ENCODE measurements around the gene MMRN2. TPM values are rescaled to one million over a fixed set of nuclear protein-coding genes. Genes with fewer than 3 reads are reported as not detected.

Gene MMRN2
- polyA plus RNA-seq, 4 donors, result 23.9 to 28.8 (median 26.8) TPM

DNA sequence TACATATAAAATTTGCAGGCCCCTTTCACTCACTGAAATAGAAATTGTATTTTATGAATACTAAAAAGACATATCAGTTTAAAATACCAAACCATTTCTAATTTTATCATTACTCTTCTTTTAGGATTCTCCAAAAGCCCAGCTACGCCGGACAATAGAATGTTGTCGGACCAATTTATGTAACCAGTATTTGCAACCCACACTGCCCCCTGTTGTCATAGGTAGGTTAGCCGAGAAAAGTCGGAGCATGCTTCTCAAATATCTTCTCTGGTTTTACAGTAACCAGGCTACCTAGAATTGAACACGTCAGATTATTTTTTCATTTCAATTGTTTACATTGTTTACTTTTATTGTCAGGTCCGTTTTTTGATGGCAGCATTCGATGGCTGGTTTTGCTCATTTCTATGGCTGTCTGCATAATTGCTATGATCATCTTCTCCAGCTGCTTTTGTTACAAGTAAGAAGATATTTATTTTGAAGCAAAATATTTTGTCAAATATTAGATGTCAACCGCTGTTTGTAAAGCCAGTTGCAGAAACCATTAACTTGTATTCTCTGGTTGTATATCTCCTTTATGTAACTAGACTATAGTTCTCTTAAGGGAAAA, 57.6 kb downstream of the MMRN2 start:
- peak; percentile 31 to 67 (median 54) for DNase-seq (ENCODE audit: low read depth in 4 of 4, low spot score in 2 of 4)

DNA sequence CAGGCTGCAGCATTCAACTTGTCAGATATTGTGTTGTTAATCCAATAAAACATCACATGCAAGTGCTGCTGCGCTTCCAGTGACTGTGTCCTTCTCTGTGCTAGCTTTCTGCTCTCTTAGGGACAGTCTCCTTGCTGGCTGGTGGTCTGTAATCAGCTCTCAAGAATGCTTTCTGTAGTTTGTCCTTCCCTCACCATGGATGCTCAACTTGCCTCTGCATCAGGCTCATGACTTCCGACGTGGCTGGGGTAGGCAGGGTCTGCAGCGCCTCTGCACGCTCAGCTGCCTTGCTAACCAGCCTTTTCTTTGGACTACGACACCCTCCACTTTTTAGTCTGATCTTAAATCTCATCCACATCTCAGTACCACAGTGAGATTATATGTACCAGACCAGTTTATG, 58.3 kb downstream of the MMRN2 start:
- DNase-seq (ENCODE audit: low read depth in 4 of 4, low spot score in 2 of 4), result no peak

DNA sequence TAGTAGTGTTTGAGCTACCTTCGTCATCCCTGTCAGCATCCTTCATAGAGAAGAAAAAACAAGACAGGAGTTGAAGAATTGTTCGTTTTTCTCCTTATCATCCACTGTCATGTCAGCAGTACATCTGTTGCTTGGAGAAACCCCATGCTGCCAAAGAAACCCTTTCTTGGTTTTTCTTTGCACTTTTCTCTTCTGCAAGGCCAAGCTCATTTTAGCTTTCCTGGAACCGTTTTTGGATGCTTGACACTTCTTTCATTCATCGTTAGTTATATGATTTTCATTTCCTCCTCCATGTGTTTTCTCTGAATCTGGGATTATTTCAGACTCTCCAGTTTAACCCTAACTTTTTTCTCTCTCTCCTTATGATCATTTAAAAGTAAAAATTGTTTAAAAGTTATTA, 58.9 kb downstream of the MMRN2 start:
- DNase-seq (ENCODE audit: low read depth in 4 of 4, low spot score in 2 of 4), result no peak

DNA sequence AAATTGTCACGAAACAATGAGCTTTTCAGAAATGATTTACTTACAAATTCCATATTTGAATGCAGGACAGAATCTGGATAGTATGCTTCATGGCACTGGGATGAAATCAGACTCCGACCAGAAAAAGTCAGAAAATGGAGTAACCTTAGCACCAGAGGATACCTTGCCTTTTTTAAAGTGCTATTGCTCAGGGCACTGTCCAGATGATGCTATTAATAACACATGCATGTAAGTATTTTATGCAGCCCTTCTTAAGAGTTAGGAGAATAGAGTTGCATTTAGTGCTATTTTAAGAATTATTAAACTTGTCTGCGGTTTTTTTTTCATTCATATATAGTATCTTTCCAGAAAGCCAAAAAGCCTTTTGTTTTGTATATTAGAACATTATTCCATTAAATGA, 67.4 kb downstream of the MMRN2 start:
- no peak for DNase-seq (ENCODE audit: low read depth in 4 of 4, low spot score in 2 of 4)

DNA sequence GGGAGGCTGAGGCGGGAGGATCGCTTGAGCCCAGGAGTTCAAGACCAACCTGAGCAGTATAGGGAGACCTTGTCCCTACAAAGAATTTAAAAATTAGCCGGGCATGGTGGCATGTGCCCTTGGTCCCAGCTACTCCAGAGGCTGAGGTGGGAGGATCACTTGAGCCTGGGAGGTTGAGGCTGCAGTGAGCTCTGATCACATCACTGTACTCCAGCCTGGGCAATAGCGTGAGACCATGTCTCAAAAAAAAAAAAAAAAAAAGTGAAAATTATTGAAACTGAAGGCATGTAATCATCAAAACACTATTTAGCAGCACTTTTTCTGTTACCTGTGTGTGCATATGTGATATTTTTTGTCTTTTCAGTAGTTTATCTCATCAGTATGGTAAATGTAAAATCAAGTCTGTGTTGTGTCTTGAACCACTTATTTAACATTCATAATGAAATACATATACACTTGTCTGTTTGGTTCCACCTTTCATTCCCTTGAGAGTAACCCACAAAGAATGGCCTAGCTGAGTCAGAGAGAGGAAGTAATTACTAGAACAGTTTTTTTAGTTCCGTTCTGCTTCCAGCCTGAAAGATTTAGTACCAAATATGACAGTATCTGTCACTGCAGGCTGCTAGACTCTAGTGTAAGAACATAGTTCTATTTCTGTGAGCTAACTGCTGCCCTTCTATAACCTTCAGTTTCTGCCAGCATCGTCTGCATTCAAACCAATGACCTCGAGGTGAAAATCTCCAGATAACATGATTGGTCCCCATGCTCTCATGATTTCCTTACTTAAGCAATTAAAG, 68.6 kb downstream of the MMRN2 start:
- no peak for DNase-seq (ENCODE audit: low read depth in 4 of 4, low spot score in 2 of 4)

Other genes starting within 250 kb of the MMRN2 start
- gene BMPR1A, start 201.0 kb downstream of the MMRN2 start, polyA plus RNA-seq (ENCODE audit: insufficient read length in 4 of 4), result 10 to 100 TPM; 64.5 to 79.4 (median 71.1) TPM
- 10 to 100 TPM; 14.5 to 29.7 (median 20.4) TPM for gene SNCG, start 984 bp upstream of the MMRN2 start, polyA plus RNA-seq (ENCODE audit: insufficient read length in 4 of 4)
- gene ADIRF, start 10.9 kb upstream of the MMRN2 start, polyA plus RNA-seq (ENCODE audit: insufficient read length in 4 of 4), result 10 to 100 TPM; 20.4 to 28.6 (median 21.8) TPM
- gene FAM25A, start 62.7 kb upstream of the MMRN2 start, polyA plus RNA-seq (ENCODE audit: insufficient read length in 4 of 4), result not detected
- gene GLUD1, start 137.2 kb upstream of the MMRN2 start, polyA plus RNA-seq (ENCODE audit: insufficient read length in 4 of 4), result 100 to 1,000 TPM; 116 to 192 (median 163) TPM
- gene SHLD2, start 137.6 kb upstream of the MMRN2 start, polyA plus RNA-seq (ENCODE audit: insufficient read length in 4 of 4), result 10 to 100 TPM; 32.0 to 47.7 (median 40.6) TPM